Activated CD8-positive, alpha-beta memory T cell treated with anti-CD3 and anti-CD28 coated beads for 36 hours (primary cell): Measurements from ENCODE around the gene C1orf210. TPM values are rescaled to one million over a fixed set of nuclear protein-coding genes. Genes with fewer than 3 reads are reported as not detected.

Experiments
- CTCF ChIA-PET: fragments of 350-600 bp; sonication (Branson Sonifier 250); formaldehyde crosslinking; loops from one replicate; lab custom pipeline; 2021; ENCODE audit warnings: antibody characterized with exemption; lab: Charles Lee
- POLR2A ChIA-PET: fragments of 350-600 bp; sonication (Branson Sonifier 250); formaldehyde crosslinking; loops from one replicate; lab custom pipeline; 2021; ENCODE audit warnings: antibody characterized with exemption; lab: Charles Lee
- total RNA-seq, 2 experiments: library from RNA; stranded (reverse); gene quantifications; one replicate each; pipeline ENCODE4 v1.2.3, GENCODE V29; 2021

Gene C1orf210
- total RNA-seq, 2 experiments from 2014 or later: not detected

GRCh38 chr1:43313771-43314170, 28.4 kb upstream of the C1orf210 start:
- CTCF ChIA-PET: no interaction called here
- POLR2A ChIA-PET: no interaction called here

GRCh38 chr1:43312663-43313515, 27.5 kb upstream of the C1orf210 start:
- CTCF ChIA-PET: no interaction called here
- POLR2A ChIA-PET: no interaction called here

- POLR2A ChIA-PET: no interaction called here
- CTCF ChIA-PET: no interaction called here
Measured at GRCh38 chr1:43312212-43312623, 26.8 kb upstream of the C1orf210 start.

- ChIA-PET POLR2A (no interaction called here), CTCF (no interaction called here)
Measured at GRCh38 chr1:43311521-43311920, 26.1 kb upstream of the C1orf210 start.

GRCh38 chr1:43309405-43310025, 24.1 kb upstream of the C1orf210 start:
- CTCF ChIA-PET: no interaction called here
- POLR2A ChIA-PET: no interaction called here

- POLR2A ChIA-PET: no interaction called here
Measured at GRCh38 chr1:43308635-43309404, 23.4 kb upstream of the C1orf210 start.

GRCh38 chr1:43307458-43308158, 22.2 kb upstream of the C1orf210 start:
- CTCF ChIA-PET: interaction anchor here (0.6 kb wide), 1 partner anchor 15 kb away, joined by 3 read pairs; no protein-coding TSS in a partner anchor
- POLR2A ChIA-PET: no interaction called here

More at GRCh38 chr1:43308635-43309404, 23.4 kb upstream of the C1orf210 start:
- CTCF ChIA-PET: no interaction called here

GRCh38 chr1:43306688-43307457, 21.5 kb upstream of the C1orf210 start:
- ChIA-PET POLR2A (no interaction called here), CTCF (interaction anchor here (0.6 kb wide), 1 partner anchor 14 kb away, joined by 3 read pairs; no protein-coding TSS in a partner anchor)

- ChIA-PET POLR2A (no interaction called here), CTCF (no interaction called here)
Measured at GRCh38 chr1:43305926-43306687, 20.7 kb upstream of the C1orf210 start.

GRCh38 chr1:43305461-43305860, 20.1 kb upstream of the C1orf210 start:
- ChIA-PET POLR2A (no interaction called here), CTCF (no interaction called here)

- POLR2A ChIA-PET: no interaction called here
- CTCF ChIA-PET: no interaction called here
Measured at GRCh38 chr1:43304771-43305300, 19.5 kb upstream of the C1orf210 start.

- POLR2A ChIA-PET: no interaction called here
- CTCF ChIA-PET: no interaction called here
Measured at GRCh38 chr1:43304314-43304681, 18.9 kb upstream of the C1orf210 start.

GRCh38 chr1:43303471-43304313, 18.3 kb upstream of the C1orf210 start:
- CTCF ChIA-PET: no interaction called here
- POLR2A ChIA-PET: no interaction called here

GRCh38 chr1:43302721-43303470, 17.5 kb upstream of the C1orf210 start:
- ChIA-PET CTCF (no interaction called here), POLR2A (no interaction called here)

- CTCF ChIA-PET: no interaction called here
- POLR2A ChIA-PET: no interaction called here
Measured at GRCh38 chr1:43302201-43302600, 16.8 kb upstream of the C1orf210 start.

- ChIA-PET CTCF (no interaction called here), POLR2A (no interaction called here)
Measured at GRCh38 chr1:43300378-43301094, 15.2 kb upstream of the C1orf210 start, which contains the start of gene TIE1. Gene TIE1 (plus strand): TSS chr1:43300982. CDS start chr1:43301072, 90 bp downstream.
